Stomach smooth muscle (tissue), 2 donors: ENCODE measurements around the gene TPST1.
A peak's percentile ranks its signal among the peaks of the same experiment; 100 is the strongest.

Experiments used
- H3K27ac ChIP-seq: one replicate; pipeline ENCODE4 v1.7.0; 2013; ENCODE audit warnings: mild to moderate bottlenecking, low read length, inconsistent platforms
- H3K27me3 ChIP-seq, 2 donors: one replicate each; pipeline ENCODE4 v1.7.0; 2013; ENCODE audit warnings: low read length in 2 of 2; ENCODE audit not compliant: insufficient read depth in 2 of 2, control insufficient read depth in 1 of 2
- H3K36me3 ChIP-seq, 2 donors: one replicate each; pipeline ENCODE4 v1.7.0; 2013; ENCODE audit warnings: low read length in 2 of 2; ENCODE audit not compliant: control insufficient read depth in 2 of 2, insufficient read depth in 2 of 2
- H3K4me1 ChIP-seq: one replicate; pipeline ENCODE4 v1.7.0; 2013; ENCODE audit warnings: low read length; ENCODE audit not compliant: control insufficient read depth, insufficient read depth
- H3K4me3 ChIP-seq, 2 donors: one replicate each; pipeline ENCODE4 v1.7.0; 2013; ENCODE audit warnings: low read length in 2 of 2
- H3K9ac ChIP-seq, 2 donors: one replicate each; pipeline ENCODE4 v1.7.0; 2013; ENCODE audit warnings: low read length in 2 of 2, mild to moderate bottlenecking in 1 of 2
- H3K9me3 ChIP-seq, 2 donors: one replicate each; pipeline ENCODE4 v1.7.0; 2013; ENCODE audit warnings: low read length in 2 of 2; ENCODE audit not compliant: control insufficient read depth in 2 of 2
- donor health status: healthy.
- donor health status: Pancreatic carcinoma.

TPST1 gene

DNA sequence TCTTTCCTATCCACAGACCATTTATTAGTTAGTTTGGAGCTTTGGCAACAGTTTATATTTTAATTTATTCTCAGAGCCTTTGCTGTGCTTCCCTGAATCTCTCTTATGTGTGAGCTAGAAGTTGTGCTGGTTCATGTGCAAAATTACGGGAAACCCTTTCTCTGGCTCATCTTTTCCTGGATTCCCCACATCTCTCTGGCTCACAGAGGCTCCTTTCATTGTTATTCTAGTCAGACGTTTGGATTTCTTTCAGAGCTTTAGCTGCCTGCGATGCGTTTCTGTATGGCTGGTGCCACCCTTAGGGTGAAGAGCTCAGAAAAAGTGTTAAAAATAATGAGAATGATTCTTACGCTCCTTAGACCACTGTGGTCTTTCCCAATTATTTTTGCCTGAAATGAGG lies 53.3 kb downstream of the TPST1 start:
- Histone ChIP-seq H3K4me3 (no peak overlapping the region), H3K27me3 (no peaks in the 10 kb centered on the region), H3K4me1 (no peaks in the 10 kb centered on the region), H3K27ac (no peak overlapping the region), H3K9me3 (no peaks in the 10 kb centered on the region), H3K9ac (no peak overlapping the region), H3K36me3 (no peaks in the 10 kb centered on the region)

DNA sequence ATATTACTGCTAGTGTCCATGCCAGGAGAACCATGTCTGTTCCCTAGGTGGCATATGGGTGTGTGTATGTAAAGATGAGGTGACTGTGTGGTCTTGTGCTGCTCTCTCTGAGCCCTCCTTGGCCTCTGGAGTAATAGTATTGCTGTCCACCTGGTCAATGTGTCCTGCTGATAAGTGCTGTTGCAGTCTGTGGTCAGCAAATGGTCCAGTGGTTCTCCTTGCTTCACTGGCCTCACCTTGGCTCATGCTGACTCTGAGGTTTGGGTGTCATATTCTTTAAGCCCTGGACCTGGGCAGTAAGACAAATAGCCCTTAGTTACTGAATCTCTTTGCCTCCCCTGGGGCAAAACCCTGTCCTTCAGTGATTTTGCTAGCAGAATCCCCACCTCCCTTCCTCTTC lies 56.8 kb downstream of the TPST1 start:
- H3K9ac ChIP-seq, result no peak overlapping the region
- H3K4me1 ChIP-seq, result no peaks in the 10 kb centered on the region
- H3K27ac ChIP-seq, result no peak overlapping the region
- H3K36me3 ChIP-seq, result no peaks in the 10 kb centered on the region
- H3K27me3 ChIP-seq, result no peaks in the 10 kb centered on the region
- H3K9me3 ChIP-seq, result peaks cover 8 to 9% of the 10 kb centered on the region in 2 donors
- no peak overlapping the region for H3K4me3 ChIP-seq

- Histone ChIP-seq H3K27ac (no peak overlapping the region), H3K36me3 (no peaks in the 10 kb centered on the region), H3K4me1 (no peaks in the 10 kb centered on the region), H3K9me3 (peaks cover 8 to 9% of the 10 kb centered on the region in 2 donors), H3K4me3 (no peak overlapping the region), H3K9ac (no peak overlapping the region), H3K27me3 (no peaks in the 10 kb centered on the region)
Measured at GRCh38 chr7:66263936-66264335, 58.8 kb downstream of the TPST1 start.

DNA sequence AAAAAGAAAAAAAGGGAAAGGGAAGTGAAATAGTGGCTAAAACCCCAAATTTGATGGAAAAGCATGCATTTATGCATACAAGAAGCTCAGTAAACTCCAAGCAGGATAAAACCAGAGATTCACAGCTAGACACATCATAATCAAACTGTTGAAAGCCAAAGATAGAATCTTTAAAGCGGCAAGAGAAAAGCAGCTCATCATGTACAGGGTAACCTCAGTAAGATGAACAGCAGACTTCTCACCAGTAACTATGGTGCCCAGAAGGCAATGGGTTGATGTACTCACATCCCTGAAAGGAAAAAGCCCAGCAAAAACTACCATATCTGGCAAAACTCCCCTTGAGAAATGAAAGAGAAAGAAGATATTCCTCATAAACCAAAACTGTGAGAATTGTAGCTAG lies 60.4 kb downstream of the TPST1 start:
- Histone ChIP-seq H3K4me3 (no peak overlapping the region), H3K36me3 (no peaks in the 10 kb centered on the region), H3K27me3 (no peaks in the 10 kb centered on the region), H3K9ac (no peak overlapping the region), H3K9me3 (peaks cover 8 to 9% of the 10 kb centered on the region in 2 donors), H3K4me1 (no peaks in the 10 kb centered on the region), H3K27ac (no peak overlapping the region)

GRCh38 chr7:66267249-66267648 lies 62.1 kb downstream of the TPST1 start:
- no peaks in the 10 kb centered on the region for H3K4me1 ChIP-seq
- no peaks in the 10 kb centered on the region for H3K36me3 ChIP-seq
- H3K4me3 ChIP-seq, result no peak overlapping the region
- H3K9ac ChIP-seq, result no peak overlapping the region
- peaks cover 8 to 9% of the 10 kb centered on the region in 2 donors for H3K9me3 ChIP-seq
- H3K27me3 ChIP-seq, result no peaks in the 10 kb centered on the region
- H3K27ac ChIP-seq, result no peak overlapping the region

DNA sequence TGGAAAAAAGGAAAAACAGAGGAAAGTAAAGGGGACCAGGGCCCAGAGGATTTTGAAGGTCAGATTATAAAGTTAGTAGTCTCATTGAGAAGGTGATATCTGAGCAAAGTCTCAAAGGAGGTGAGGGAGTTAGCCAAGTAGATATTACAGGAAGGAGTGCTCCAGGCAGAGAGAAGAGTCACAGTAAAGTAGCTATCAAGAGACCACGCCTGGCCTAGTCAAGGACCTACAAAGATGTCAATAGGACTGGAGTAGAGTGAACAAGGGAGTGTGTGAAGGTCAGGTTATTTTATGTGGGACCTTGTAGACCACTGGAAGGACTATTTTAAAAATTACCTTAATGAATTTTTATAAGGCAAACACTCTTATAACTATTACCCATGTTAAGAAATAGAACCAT lies 64.8 kb downstream of the TPST1 start:
- no peaks in the 10 kb centered on the region for H3K4me1 ChIP-seq
- no peaks in the 10 kb centered on the region for H3K36me3 ChIP-seq
- H3K4me3 ChIP-seq, result no peak overlapping the region
- H3K9ac ChIP-seq, result no peak overlapping the region
- H3K9me3 ChIP-seq, result peaks cover 8 to 9% of the 10 kb centered on the region in 2 donors
- H3K27me3 ChIP-seq, result no peaks in the 10 kb centered on the region
- no peak overlapping the region for H3K27ac ChIP-seq

- no peaks in the 10 kb centered on the region for H3K4me1 ChIP-seq
- H3K4me3 ChIP-seq, result no peak overlapping the region
- no peaks in the 10 kb centered on the region for H3K9me3 ChIP-seq
- no peaks in the 10 kb centered on the region for H3K27me3 ChIP-seq
- H3K36me3 ChIP-seq, result no peaks in the 10 kb centered on the region
- H3K27ac ChIP-seq, result no peak overlapping the region
- H3K9ac ChIP-seq, result no peak overlapping the region
Measured at GRCh38 chr7:66272321-66272720, 67.2 kb downstream of the TPST1 start.

- Histone ChIP-seq H3K27ac (no peak overlapping the region), H3K9ac (no peak overlapping the region), H3K36me3 (no peaks in the 10 kb centered on the region), H3K27me3 (no peaks in the 10 kb centered on the region), H3K4me1 (no peaks in the 10 kb centered on the region), H3K4me3 (no peak overlapping the region), H3K9me3 (no peaks in the 10 kb centered on the region)
Measured at GRCh38 chr7:66276363-66276762, 71.2 kb downstream of the TPST1 start.

- no peaks in the 10 kb centered on the region for H3K27me3 ChIP-seq
- H3K27ac ChIP-seq, result no peak overlapping the region
- no peaks in the 10 kb centered on the region for H3K36me3 ChIP-seq
- no peaks in the 10 kb centered on the region for H3K4me1 ChIP-seq
- H3K4me3 ChIP-seq, result no peak overlapping the region
- H3K9ac ChIP-seq, result no peak overlapping the region
- no peaks in the 10 kb centered on the region for H3K9me3 ChIP-seq
Measured at GRCh38 chr7:66277492-66277891, 72.4 kb downstream of the TPST1 start.

- no peaks in the 10 kb centered on the region for H3K36me3 ChIP-seq
- H3K9ac ChIP-seq, result no peak overlapping the region
- H3K9me3 ChIP-seq, result no peaks in the 10 kb centered on the region
- H3K27me3 ChIP-seq, result no peaks in the 10 kb centered on the region
- no peak overlapping the region for H3K4me3 ChIP-seq
- H3K4me1 ChIP-seq, result no peaks in the 10 kb centered on the region
- no peak overlapping the region for H3K27ac ChIP-seq
Measured at GRCh38 chr7:66279912-66280311, 74.8 kb downstream of the TPST1 start.

GRCh38 chr7:66281678-66282590 lies 76.8 kb downstream of the TPST1 start:
- H3K27me3 ChIP-seq, result no peaks in the 10 kb centered on the region
- H3K36me3 ChIP-seq, result no peaks in the 10 kb centered on the region
- H3K4me1 ChIP-seq, result no peaks in the 10 kb centered on the region
- no peaks in the 10 kb centered on the region for H3K9me3 ChIP-seq
- peak overlapping the region; percentile 6 for H3K27ac ChIP-seq
- no peak overlapping the region for H3K4me3 ChIP-seq
- H3K9ac ChIP-seq, result no peak overlapping the region
